ENCODE data around the gene USP46. TPM values are rescaled to one million over a fixed set of nuclear protein-coding genes. Genes with fewer than 3 reads are reported as not detected.

The USP46 gene
- total RNA-seq, 1 donor from 2014 or later: 51.2 TPM

DNA sequence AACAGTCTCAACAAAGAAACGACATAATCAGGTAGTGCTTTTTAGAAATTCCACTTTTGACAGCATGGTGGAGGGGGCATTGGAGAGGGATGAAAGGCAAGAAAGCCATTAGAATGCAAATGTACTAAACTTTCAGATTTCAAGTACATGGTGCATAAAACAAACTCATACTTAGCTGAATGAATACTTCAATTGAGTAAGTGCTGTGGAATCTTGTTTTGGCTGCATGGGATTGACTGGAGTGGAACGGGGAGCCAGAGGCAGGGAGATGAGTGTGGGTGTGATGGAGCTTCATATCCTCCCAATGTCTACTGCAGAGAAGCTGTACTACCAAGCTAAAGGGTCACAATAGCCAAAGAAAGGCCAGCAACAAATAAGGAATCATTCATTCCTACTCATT lies 52.4 kb downstream of the USP46 start:
- Histone ChIP-seq H3K9ac (ENCODE audit: low read length) (no peak overlapping the region), H3K36me3 (ENCODE audit: insufficient read depth, low read length) (peaks cover 3% of the 10 kb centered on the region), H3K27ac (ENCODE audit: low read depth, low read length) (no peak overlapping the region), H3K9me3 (ENCODE audit: insufficient read depth, low read depth, low read length) (no peaks in the 10 kb centered on the region), H3K4me3 (ENCODE audit: insufficient read depth, low read depth, low read length) (no peak overlapping the region), H4K20me1 (ENCODE audit: insufficient read depth, low read length) (peaks cover 3% of the 10 kb centered on the region), H3K79me2 (ENCODE audit: insufficient read depth, low read length) (no peaks in the 10 kb centered on the region), H3K4me2 (ENCODE audit: low read length) (no peak overlapping the region), H3K27me3 (ENCODE audit: insufficient read depth, low read length) (no peaks in the 10 kb centered on the region), H2AFZ (ENCODE audit: low read depth, low read length) (no peak overlapping the region), H3K4me1 (ENCODE audit: insufficient read depth, low read length) (peaks cover 5% of the 10 kb centered on the region)
- no peak for FAIRE-seq
- DNase-seq (ENCODE audit: low read depth): peak; percentile 45
- no peak overlapping the region for H3K27ac Mint-ChIP-seq (ENCODE audit: unreplicated experiment)
- H3K27me3 Mint-ChIP-seq (ENCODE audit: low read depth, unreplicated experiment): no peaks in the 10 kb centered on the region
- TF ChIP-seq, protein P1, sequence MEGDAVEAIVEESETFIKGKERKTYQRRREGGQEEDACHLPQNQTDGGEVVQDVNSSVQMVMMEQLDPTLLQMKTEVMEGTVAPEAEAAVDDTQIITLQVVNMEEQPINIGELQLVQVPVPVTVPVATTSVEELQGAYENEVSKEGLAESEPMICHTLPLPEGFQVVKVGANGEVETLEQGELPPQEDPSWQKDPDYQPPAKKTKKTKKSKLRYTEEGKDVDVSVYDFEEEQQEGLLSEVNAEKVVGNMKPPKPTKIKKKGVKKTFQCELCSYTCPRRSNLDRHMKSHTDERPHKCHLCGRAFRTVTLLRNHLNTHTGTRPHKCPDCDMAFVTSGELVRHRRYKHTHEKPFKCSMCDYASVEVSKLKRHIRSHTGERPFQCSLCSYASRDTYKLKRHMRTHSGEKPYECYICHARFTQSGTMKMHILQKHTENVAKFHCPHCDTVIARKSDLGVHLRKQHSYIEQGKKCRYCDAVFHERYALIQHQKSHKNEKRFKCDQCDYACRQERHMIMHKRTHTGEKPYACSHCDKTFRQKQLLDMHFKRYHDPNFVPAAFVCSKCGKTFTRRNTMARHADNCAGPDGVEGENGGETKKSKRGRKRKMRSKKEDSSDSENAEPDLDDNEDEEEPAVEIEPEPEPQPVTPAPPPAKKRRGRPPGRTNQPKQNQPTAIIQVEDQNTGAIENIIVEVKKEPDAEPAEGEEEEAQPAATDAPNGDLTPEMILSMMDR (IDR thresholded peaks at IDR 0.05; ENCODE audit: insufficient read depth, low read depth, low read length): no peak
- no peak for TF ChIP-seq EZH2 (IDR thresholded peaks at IDR 0.05; ENCODE audit: insufficient read depth, low read length)
- no peaks in the 10 kb centered on the region for H3K9me3 Mint-ChIP-seq (ENCODE audit: unreplicated experiment)
- H3K36me3 Mint-ChIP-seq (ENCODE audit: low read depth, unreplicated experiment): peaks cover 42% of the 10 kb centered on the region
- H3K4me3 Mint-ChIP-seq (ENCODE audit: unreplicated experiment): no peak overlapping the region
- peaks cover 7% of the 10 kb centered on the region for H3K4me1 Mint-ChIP-seq (ENCODE audit: low read depth, unreplicated experiment)

DNA sequence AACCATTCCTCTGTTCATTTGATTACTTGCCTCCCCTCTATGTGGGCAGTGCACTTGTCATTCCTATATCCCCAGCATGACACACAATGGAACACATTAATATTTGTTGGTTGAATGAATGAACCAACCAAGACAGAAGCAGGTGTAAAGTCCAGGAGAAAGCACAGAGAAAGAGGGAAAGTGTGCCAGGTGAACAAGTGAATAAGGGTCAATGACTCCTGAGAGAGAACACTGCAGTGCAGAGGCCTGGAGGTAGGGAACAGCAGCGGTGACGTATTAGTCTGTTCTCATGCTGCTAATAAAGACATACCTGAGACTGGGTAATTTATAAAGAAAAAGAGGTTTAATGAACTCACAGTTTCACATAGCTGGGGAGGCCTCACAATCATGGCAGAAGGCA lies 53.1 kb downstream of the USP46 start:
- FAIRE-seq (no peak), DNase-seq (ENCODE audit: low read depth) (no peak)
- Mint-ChIP-seq H3K4me1 (ENCODE audit: low read depth, unreplicated experiment) (peaks cover 7% of the 10 kb centered on the region), H3K27me3 (ENCODE audit: low read depth, unreplicated experiment) (no peaks in the 10 kb centered on the region), H3K27ac (ENCODE audit: unreplicated experiment) (no peak overlapping the region), H3K36me3 (ENCODE audit: low read depth, unreplicated experiment) (peaks cover 41% of the 10 kb centered on the region), H3K9me3 (ENCODE audit: unreplicated experiment) (no peaks in the 10 kb centered on the region), H3K4me3 (ENCODE audit: unreplicated experiment) (no peak overlapping the region)
- Histone ChIP-seq H3K4me3 (ENCODE audit: insufficient read depth, low read depth, low read length) (no peak overlapping the region), H4K20me1 (ENCODE audit: insufficient read depth, low read length) (peaks cover 2% of the 10 kb centered on the region), H3K9me3 (ENCODE audit: insufficient read depth, low read depth, low read length) (no peaks in the 10 kb centered on the region), H3K36me3 (ENCODE audit: insufficient read depth, low read length) (peaks cover 3% of the 10 kb centered on the region), H2AFZ (ENCODE audit: low read depth, low read length) (no peak overlapping the region), H3K79me2 (ENCODE audit: insufficient read depth, low read length) (no peaks in the 10 kb centered on the region), H3K9ac (ENCODE audit: low read length) (no peak overlapping the region), H3K27me3 (ENCODE audit: insufficient read depth, low read length) (no peaks in the 10 kb centered on the region), H3K4me2 (ENCODE audit: low read length) (no peak overlapping the region), H3K27ac (ENCODE audit: low read depth, low read length) (no peak overlapping the region), H3K4me1 (ENCODE audit: insufficient read depth, low read length) (peaks cover 5% of the 10 kb centered on the region)
- TF ChIP-seq, protein P1 (IDR thresholded peaks at IDR 0.05; ENCODE audit: insufficient read depth, low read depth, low read length): no peak
- no peak for TF ChIP-seq EZH2 (IDR thresholded peaks at IDR 0.05; ENCODE audit: insufficient read depth, low read length)

DNA sequence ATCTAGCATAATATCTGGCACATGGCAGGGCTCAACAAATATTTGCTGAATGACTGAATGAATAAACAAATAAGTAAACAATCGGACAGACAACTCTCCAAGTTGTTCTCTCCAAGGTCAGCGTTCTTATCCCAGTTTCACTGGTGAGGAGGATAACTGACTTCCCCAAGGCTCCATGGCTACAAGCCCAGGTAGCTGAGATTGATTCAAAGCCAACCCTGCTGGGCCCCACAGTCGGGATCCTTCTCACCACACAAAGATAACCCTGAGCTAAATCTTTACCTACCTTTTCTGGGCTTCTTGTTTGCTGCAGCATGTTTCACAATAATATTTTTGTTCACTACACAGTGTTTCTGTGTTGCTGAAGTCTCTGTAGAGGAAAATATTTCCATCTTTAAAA lies 54.9 kb downstream of the USP46 start:
- no peak for DNase-seq (ENCODE audit: low read depth)
- Histone ChIP-seq H3K27ac (ENCODE audit: low read depth, low read length) (no peak overlapping the region), H3K9me3 (ENCODE audit: insufficient read depth, low read depth, low read length) (no peaks in the 10 kb centered on the region), H3K4me2 (ENCODE audit: low read length) (no peak overlapping the region), H4K20me1 (ENCODE audit: insufficient read depth, low read length) (no peaks in the 10 kb centered on the region), H2AFZ (ENCODE audit: low read depth, low read length) (no peak overlapping the region), H3K9ac (ENCODE audit: low read length) (no peak overlapping the region), H3K4me3 (ENCODE audit: insufficient read depth, low read depth, low read length) (no peak overlapping the region), H3K27me3 (ENCODE audit: insufficient read depth, low read length) (no peaks in the 10 kb centered on the region), H3K79me2 (ENCODE audit: insufficient read depth, low read length) (no peaks in the 10 kb centered on the region), H3K4me1 (ENCODE audit: insufficient read depth, low read length) (peaks cover 5% of the 10 kb centered on the region), H3K36me3 (ENCODE audit: insufficient read depth, low read length) (no peaks in the 10 kb centered on the region)
- Mint-ChIP-seq H3K4me3 (ENCODE audit: unreplicated experiment) (no peak overlapping the region), H3K4me1 (ENCODE audit: low read depth, unreplicated experiment) (peaks cover 7% of the 10 kb centered on the region), H3K36me3 (ENCODE audit: low read depth, unreplicated experiment) (peaks cover 47% of the 10 kb centered on the region), H3K9me3 (ENCODE audit: unreplicated experiment) (no peaks in the 10 kb centered on the region), H3K27ac (ENCODE audit: unreplicated experiment) (no peak overlapping the region), H3K27me3 (ENCODE audit: low read depth, unreplicated experiment) (no peaks in the 10 kb centered on the region)
- no peak for FAIRE-seq
- TF ChIP-seq, protein P1 (IDR thresholded peaks at IDR 0.05; ENCODE audit: insufficient read depth, low read depth, low read length): no peak
- no peak for TF ChIP-seq EZH2 (IDR thresholded peaks at IDR 0.05; ENCODE audit: insufficient read depth, low read length)

Measured in astrocyte (in vitro differentiated cells and primary cell).